ENCODE measurements around the gene B3GNT7. TPM values are rescaled to one million over a fixed set of nuclear protein-coding genes. Genes with fewer than 3 reads are reported as not detected.
"Not testable (repeated sequence)": the region's sequence is repeated elsewhere in the genome, so short reads cannot be mapped to it uniquely, and the experiment has no call there.

Gene B3GNT7
- total RNA-seq, 4 donors from 2014 or later, result 2.6 to 3.3 (median 3.0) TPM

- DNase-seq (ENCODE audit: low spot score in 2 of 2); H3K4me3 ChIP-seq; H3K27ac ChIP-seq; H3K36me3 ChIP-seq; H3K27me3 ChIP-seq; H3K9me3 ChIP-seq: not testable (repeated sequence)
- peak; percentile 33 to 73 (median 45) for TF ChIP-seq CTCF (IDR thresholded peaks at IDR 0.05)
- H3K4me1 ChIP-seq, result peaks cover 0 to 11% (median 0%) of the 10 kb centered on the region in 4 donors
- 24 to 26% methylated on average over 16 of the region's 16 CpGs for WGBS, 2 donors
These were observed 10.3 kb downstream of the B3GNT7 start for GRCh38 chr2:231405601-231406367.

- 73% methylated on average over 5 of the region's 5 CpGs for WGBS, 2 donors
- DNase-seq (ENCODE audit: low spot score in 2 of 2); H3K9me3 ChIP-seq; H3K27ac ChIP-seq; H3K36me3 ChIP-seq; H3K27me3 ChIP-seq; H3K4me3 ChIP-seq: not testable (repeated sequence)
- H3K4me1 ChIP-seq, result peaks cover 0 to 21% (median 2%) of the 10 kb centered on the region in 4 donors
These were observed 12.2 kb downstream of the B3GNT7 start for GRCh38 chr2:231407686-231408085.

GRCh38 chr2:231408304-231408703, 12.8 kb downstream of the B3GNT7 start:
- WGBS, 2 donors, result 76 to 77% methylated on average over 9 of the region's 9 CpGs
- H3K27me3 ChIP-seq; H3K4me3 ChIP-seq; H3K27ac ChIP-seq; H3K36me3 ChIP-seq; H3K9me3 ChIP-seq; DNase-seq (ENCODE audit: low spot score in 2 of 2): not testable (repeated sequence)
- peaks cover 0 to 27% (median 2%) of the 10 kb centered on the region in 4 donors for H3K4me1 ChIP-seq

GRCh38 chr2:231409776-231410175, 14.3 kb downstream of the B3GNT7 start:
- H3K27ac ChIP-seq, result no peak overlapping the region
- H3K36me3 ChIP-seq, result no peaks in the 10 kb centered on the region
- H3K4me1 ChIP-seq, result peaks cover 0 to 27% (median 2%) of the 10 kb centered on the region in 4 donors
- TF ChIP-seq POLR2A (IDR thresholded peaks at IDR 0.05), result no peak
- TF ChIP-seq EP300 (IDR thresholded peaks at IDR 0.05), result no peak
- no peak for TF ChIP-seq CTCF (IDR thresholded peaks at IDR 0.05)
- no peak for DNase-seq (ENCODE audit: low spot score in 2 of 2)
- H3K4me3 ChIP-seq, result no peak overlapping the region
- WGBS, 2 donors, result 91 to 96% methylated on average over 5 of the region's 5 CpGs
- H3K9me3 ChIP-seq, result peaks cover 0 to 8% (median 0%) of the 10 kb centered on the region in 4 donors
- no peaks in the 10 kb centered on the region for H3K27me3 ChIP-seq

GRCh38 chr2:231410293-231411004, 14.9 kb downstream of the B3GNT7 start:
- no peak for TF ChIP-seq EP300 (IDR thresholded peaks at IDR 0.05)
- TF ChIP-seq POLR2A (IDR thresholded peaks at IDR 0.05), result no peak
- TF ChIP-seq CTCF (IDR thresholded peaks at IDR 0.05), result no peak
- H3K27ac ChIP-seq, result peak overlapping the region in 1 of 4 donors; percentile 8
- H3K4me1 ChIP-seq, result peaks cover 0 to 33% (median 2%) of the 10 kb centered on the region in 4 donors
- peaks cover 0 to 8% (median 0%) of the 10 kb centered on the region in 4 donors for H3K9me3 ChIP-seq
- WGBS, 2 donors, result 68 to 74% methylated on average over 5 to 6 of the region's 6 CpGs
- no peak overlapping the region for H3K4me3 ChIP-seq
- H3K27me3 ChIP-seq, result no peaks in the 10 kb centered on the region
- H3K36me3 ChIP-seq, result no peaks in the 10 kb centered on the region
- DNase-seq (ENCODE audit: low spot score in 2 of 2), result no peak

- H3K4me1 ChIP-seq, result peaks cover 0 to 26% (median 2%) of the 10 kb centered on the region in 4 donors
- H3K27me3 ChIP-seq, result no peaks in the 10 kb centered on the region
- peaks cover 0 to 8% (median 0%) of the 10 kb centered on the region in 4 donors for H3K9me3 ChIP-seq
- TF ChIP-seq POLR2A (IDR thresholded peaks at IDR 0.05), result no peak
- no peak overlapping the region for H3K4me3 ChIP-seq
- no peak overlapping the region for H3K27ac ChIP-seq
- no peak for DNase-seq (ENCODE audit: low spot score in 2 of 2)
- WGBS, 2 donors, result 61 to 63% methylated on average over 3 of the region's 3 CpGs
- H3K36me3 ChIP-seq, result no peaks in the 10 kb centered on the region
These were observed 15.7 kb downstream of the B3GNT7 start for GRCh38 chr2:231411237-231411636.
